HUES64 (cell line): Measurements from ENCODE around the gene LRRC8C.

Source experiments
- H3K27ac ChIP-seq: 2 replicates; pipeline ENCODE4 v1.7.0; 2013; ENCODE audit warnings: low read depth, low read length, inconsistent platforms
- H3K27me3 ChIP-seq: 2 replicates; pipeline ENCODE4 v1.6.1; 2013; ENCODE audit warnings: mild to moderate bottlenecking, low read length; ENCODE audit not compliant: insufficient read depth
- H3K36me3 ChIP-seq: 2 replicates; pipeline ENCODE4 v1.6.1; 2013; ENCODE audit warnings: mild to moderate bottlenecking, low read length; ENCODE audit not compliant: insufficient read depth
- H3K4me1 ChIP-seq: 2 replicates; pipeline ENCODE4 v1.6.1; 2013; ENCODE audit warnings: mild to moderate bottlenecking, low read length, moderate library complexity; ENCODE audit not compliant: insufficient read depth
- H3K4me3 ChIP-seq: 2 replicates; pipeline ENCODE4 v1.5.1; 2013; ENCODE audit warnings: mild to moderate bottlenecking, low read length, moderate library complexity
- H3K9ac ChIP-seq: 2 replicates; pipeline ENCODE4 v1.6.1; 2013; ENCODE audit warnings: mild to moderate bottlenecking, low read depth, low read length
- H3K9me3 ChIP-seq: 2 replicates; pipeline ENCODE4 v1.6.1; 2013; ENCODE audit warnings: low read depth, low read length; ENCODE audit not compliant: insufficient read depth
- WGBS: fragments of 150-250, 120-280 bp; methylation state at CpG from one replicate; pipeline ENCODE4 v1.1.7; 2013; ENCODE audit warnings: missing lambda C conversion rate; 5-methylcytosine and 5-hydroxymethylcytosine counted together

The LRRC8C gene

GRCh38 chr1:89725011-89725370, 92.1 kb downstream of the LRRC8C start:
- Histone ChIP-seq H3K9me3 (no peaks in the 10 kb centered on the region), H3K27ac (no peak overlapping the region), H3K27me3 (no peaks in the 10 kb centered on the region), H3K4me3 (no peak overlapping the region), H3K36me3 (no peaks in the 10 kb centered on the region), H3K4me1 (no peaks in the 10 kb centered on the region; the same call in 1 of the 2 replicates), H3K9ac (no peak overlapping the region)
- WGBS: 94% methylated on average over 4 of the region's 4 CpGs

DNA sequence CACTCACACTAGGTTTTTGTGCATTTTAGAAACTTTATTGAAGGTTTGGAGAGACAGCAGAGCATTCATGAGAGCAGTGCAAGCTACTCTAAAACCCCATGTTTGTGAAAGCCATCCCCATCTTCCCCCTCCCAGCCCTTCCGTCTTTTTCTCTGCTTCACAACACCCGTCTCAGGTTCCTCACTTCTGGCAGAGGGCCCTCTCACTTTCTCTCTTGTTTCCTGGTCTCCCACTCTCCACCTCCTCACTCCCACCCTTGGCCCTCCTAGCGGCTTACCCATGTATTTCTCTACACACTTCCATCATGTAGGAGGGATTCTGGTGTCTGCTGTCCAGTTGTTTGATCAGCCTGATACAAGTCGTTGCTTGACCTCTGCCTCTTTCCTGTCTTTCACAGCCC, 92.7 kb downstream of the LRRC8C start:
- H3K9ac ChIP-seq: no peak overlapping the region
- H3K4me1 ChIP-seq: no peaks in the 10 kb centered on the region
- WGBS: 92% methylated on average over 4 of the region's 4 CpGs
- no peaks in the 10 kb centered on the region for H3K36me3 ChIP-seq
- H3K9me3 ChIP-seq: no peaks in the 10 kb centered on the region
- no peaks in the 10 kb centered on the region for H3K27me3 ChIP-seq
- no peak overlapping the region for H3K4me3 ChIP-seq
- no peak overlapping the region for H3K27ac ChIP-seq

DNA sequence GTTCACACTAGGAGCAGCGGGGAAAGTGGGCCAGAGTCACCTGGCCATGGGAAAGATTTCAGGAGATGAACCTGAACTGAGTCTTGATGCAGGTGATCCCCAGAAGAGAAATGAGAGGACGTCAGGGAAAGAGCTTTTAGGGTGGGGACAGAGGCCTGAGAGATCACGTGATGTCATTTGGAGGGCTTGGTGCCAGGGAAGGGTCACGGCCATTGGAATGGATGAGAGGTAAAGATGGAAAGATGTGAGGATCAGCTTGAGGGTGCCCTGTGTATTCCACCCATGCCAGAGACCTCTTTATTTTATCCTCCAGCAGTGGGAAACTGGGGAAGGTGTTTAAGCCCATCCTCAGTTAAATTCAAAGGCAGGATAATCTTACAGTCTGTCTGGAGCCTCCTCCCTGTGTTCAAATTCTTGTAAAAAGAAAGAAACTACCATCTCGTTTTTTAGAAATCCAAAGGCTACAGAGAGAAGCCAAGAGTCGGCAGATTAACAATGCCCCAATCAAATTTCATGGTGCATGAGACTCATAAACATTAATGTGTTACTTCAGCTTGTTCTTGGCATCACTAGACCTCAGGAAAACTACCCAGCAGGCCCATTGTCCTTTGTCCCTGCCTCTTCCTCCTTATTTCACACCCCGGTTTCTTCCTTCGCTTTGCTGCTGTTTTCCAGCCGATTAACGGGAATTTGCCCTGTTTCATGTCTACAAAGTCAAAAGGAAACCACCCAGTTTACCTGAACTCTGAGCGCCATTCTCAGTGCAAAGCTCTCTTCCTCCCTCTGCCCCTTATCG, 94.8 kb downstream of the LRRC8C start:
- H3K36me3 ChIP-seq: no peaks in the 10 kb centered on the region
- H3K9me3 ChIP-seq: no peaks in the 10 kb centered on the region
- H3K27ac ChIP-seq: no peak overlapping the region
- H3K4me1 ChIP-seq: no peaks in the 10 kb centered on the region
- H3K9ac ChIP-seq: no peak overlapping the region
- no peaks in the 10 kb centered on the region for H3K27me3 ChIP-seq
- no peak overlapping the region for H3K4me3 ChIP-seq
- 83% methylated on average over 11 of the region's 12 CpGs for WGBS

DNA sequence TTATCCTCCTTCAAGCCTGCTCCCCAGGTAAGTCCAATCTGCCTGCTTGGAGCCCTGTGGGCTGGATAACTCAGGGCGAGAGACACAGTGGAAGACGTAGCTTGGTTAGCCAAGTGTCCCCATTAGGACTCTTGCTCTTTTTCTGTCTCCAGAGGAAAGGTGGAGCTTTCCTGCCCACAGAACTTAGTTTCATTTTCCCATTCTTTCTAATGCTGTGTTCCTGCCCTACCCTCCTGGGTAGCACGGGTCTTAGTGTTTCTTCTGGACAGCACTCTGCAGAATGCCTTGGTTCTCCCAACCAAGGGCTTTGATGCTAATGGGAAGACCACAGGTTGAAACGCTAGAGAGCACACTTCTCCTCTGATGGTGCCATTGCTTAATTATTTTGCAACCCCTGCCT, 95.5 kb downstream of the LRRC8C start:
- 89% methylated on average over 4 of the region's 4 CpGs for WGBS
- Histone ChIP-seq H3K27ac (no peak overlapping the region), H3K9me3 (no peaks in the 10 kb centered on the region), H3K36me3 (no peaks in the 10 kb centered on the region), H3K4me3 (no peak overlapping the region), H3K9ac (no peak overlapping the region), H3K4me1 (no peaks in the 10 kb centered on the region), H3K27me3 (no peaks in the 10 kb centered on the region)

GRCh38 chr1:89732206-89732605, 99.3 kb downstream of the LRRC8C start:
- no peaks in the 10 kb centered on the region for H3K4me1 ChIP-seq
- H3K4me3 ChIP-seq: no peak overlapping the region
- no peaks in the 10 kb centered on the region for H3K9me3 ChIP-seq
- no peaks in the 10 kb centered on the region for H3K36me3 ChIP-seq
- H3K27ac ChIP-seq: no peak overlapping the region
- H3K9ac ChIP-seq: no peak overlapping the region
- H3K27me3 ChIP-seq: no peaks in the 10 kb centered on the region
- WGBS: 100% methylated on average over 1 of the region's 1 CpG

- H3K36me3 ChIP-seq: no peaks in the 10 kb centered on the region
- no peaks in the 10 kb centered on the region for H3K4me1 ChIP-seq
- H3K9me3 ChIP-seq: no peaks in the 10 kb centered on the region
- H3K9ac ChIP-seq: no peak overlapping the region
- H3K4me3 ChIP-seq: no peak overlapping the region
- 100% methylated on average over 2 of the region's 3 CpGs for WGBS
- no peak overlapping the region for H3K27ac ChIP-seq
- H3K27me3 ChIP-seq: no peaks in the 10 kb centered on the region
These were observed 99.8 kb downstream of the LRRC8C start for GRCh38 chr1:89732643-89733222.

GRCh38 chr1:89733748-89734147, 100.8 kb downstream of the LRRC8C start:
- 83% methylated on average over 4 of the region's 4 CpGs for WGBS
- Histone ChIP-seq H3K9me3 (no peaks in the 10 kb centered on the region), H3K4me1 (no peaks in the 10 kb centered on the region), H3K27ac (no peak overlapping the region), H3K4me3 (no peak overlapping the region), H3K9ac (no peak overlapping the region), H3K36me3 (no peaks in the 10 kb centered on the region), H3K27me3 (no peaks in the 10 kb centered on the region)

DNA sequence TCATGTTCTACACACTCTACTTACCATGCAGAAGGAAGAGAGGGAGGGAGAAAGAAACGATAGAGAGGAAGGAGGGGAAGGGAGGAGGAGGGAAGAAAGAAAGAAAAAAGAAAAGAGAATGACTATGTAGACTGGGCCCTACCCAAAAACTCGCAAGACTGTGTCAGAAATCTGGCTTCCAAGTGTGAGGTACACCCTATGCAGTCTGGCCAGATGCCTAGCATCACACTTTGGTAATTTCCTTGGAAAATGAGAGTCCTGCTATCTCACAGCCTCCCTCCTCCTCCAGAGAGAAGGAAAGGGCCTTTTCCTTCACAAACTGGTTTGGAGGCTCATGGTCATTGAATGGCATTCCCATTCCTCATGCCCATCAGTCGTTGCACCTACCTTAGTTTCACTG, 101.5 kb downstream of the LRRC8C start:
- Histone ChIP-seq H3K36me3 (no peaks in the 10 kb centered on the region), H3K27me3 (no peaks in the 10 kb centered on the region), H3K4me3 (no peak overlapping the region), H3K9ac (no peak overlapping the region), H3K27ac (no peak overlapping the region), H3K4me1 (no peaks in the 10 kb centered on the region), H3K9me3 (no peaks in the 10 kb centered on the region)
- WGBS: 90% methylated on average over 3 of the region's 3 CpGs

- H3K36me3 ChIP-seq: no peaks in the 10 kb centered on the region
- no peaks in the 10 kb centered on the region for H3K9me3 ChIP-seq
- H3K4me1 ChIP-seq: no peaks in the 10 kb centered on the region
- no peak overlapping the region for H3K27ac ChIP-seq
- WGBS: 90% methylated on average over 1 of the region's 1 CpG
- no peak overlapping the region for H3K9ac ChIP-seq
- H3K4me3 ChIP-seq: no peak overlapping the region
- H3K27me3 ChIP-seq: no peaks in the 10 kb centered on the region
These were observed 102.6 kb downstream of the LRRC8C start for GRCh38 chr1:89735479-89735878.

DNA sequence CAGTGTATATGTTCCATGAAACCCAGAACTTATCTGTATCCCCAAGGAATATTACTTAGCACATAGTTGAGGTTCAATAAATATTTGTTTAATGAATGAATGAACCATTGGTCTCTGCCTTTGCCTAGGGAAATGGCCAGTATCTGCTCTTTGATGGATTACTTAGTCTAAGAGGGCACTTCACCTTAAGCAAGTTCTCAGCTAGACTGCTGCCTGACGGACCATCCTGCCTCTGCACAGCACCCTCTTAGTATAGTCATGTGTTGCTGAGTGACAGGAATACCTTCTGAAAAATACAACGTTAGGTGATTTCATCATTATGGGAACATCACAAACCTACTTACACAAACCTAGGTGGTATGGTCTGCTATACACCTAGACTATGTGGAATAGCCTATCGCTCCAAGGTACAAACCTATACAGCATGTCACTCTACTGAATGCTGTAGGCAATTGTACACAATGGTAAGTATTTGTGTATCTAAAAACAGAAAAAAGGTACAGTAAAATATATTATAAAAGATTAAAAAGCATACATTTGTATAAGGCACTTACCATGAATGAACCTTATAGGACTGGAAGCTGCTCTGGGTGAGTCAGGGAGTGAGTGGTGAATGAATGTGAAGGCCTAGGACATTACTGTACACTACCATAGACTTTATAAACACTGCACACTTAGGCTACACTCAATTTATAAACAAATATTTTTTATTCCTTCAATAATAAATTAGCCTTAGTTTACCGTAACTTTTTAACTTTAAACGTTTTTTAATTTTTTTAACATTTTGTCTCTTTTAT, 104.2 kb downstream of the LRRC8C start:
- no peak overlapping the region for H3K9ac ChIP-seq
- no peak overlapping the region for H3K4me3 ChIP-seq
- no peaks in the 10 kb centered on the region for H3K27me3 ChIP-seq
- no peaks in the 10 kb centered on the region for H3K4me1 ChIP-seq
- WGBS: 90% methylated on average over 3 of the region's 5 CpGs
- no peak overlapping the region for H3K27ac ChIP-seq
- no peaks in the 10 kb centered on the region for H3K36me3 ChIP-seq
- H3K9me3 ChIP-seq: no peaks in the 10 kb centered on the region

DNA sequence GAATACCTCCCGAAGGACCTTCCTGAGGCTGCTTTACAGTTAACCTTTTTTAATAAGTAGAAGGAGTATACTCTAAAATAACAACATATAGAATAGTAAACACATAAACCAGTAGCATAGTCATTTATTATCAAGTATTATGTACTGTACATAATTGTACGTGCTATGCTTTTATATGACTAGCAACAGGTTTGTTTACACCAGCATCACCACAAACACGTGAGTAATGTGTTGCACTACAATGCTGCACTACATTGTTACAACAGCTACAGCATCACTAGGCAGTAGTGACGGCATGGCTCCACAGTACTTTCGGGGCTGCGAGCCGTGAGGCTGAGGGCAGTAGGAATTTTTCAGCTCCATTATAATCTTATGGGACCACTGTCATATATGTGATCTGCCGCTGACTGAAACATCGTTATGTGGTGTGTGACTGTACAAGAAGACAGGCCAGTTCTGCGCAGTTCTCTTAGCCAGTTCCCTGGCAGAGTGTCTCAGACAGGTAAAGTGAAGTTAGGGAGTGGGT, 105.1 kb downstream of the LRRC8C start:
- no peak overlapping the region for H3K9ac ChIP-seq
- H3K9me3 ChIP-seq: no peaks in the 10 kb centered on the region
- H3K4me1 ChIP-seq: no peaks in the 10 kb centered on the region
- 96% methylated on average over 9 of the region's 10 CpGs for WGBS
- no peak overlapping the region for H3K27ac ChIP-seq
- H3K27me3 ChIP-seq: no peaks in the 10 kb centered on the region
- H3K4me3 ChIP-seq: no peak overlapping the region
- no peaks in the 10 kb centered on the region for H3K36me3 ChIP-seq
